C4-2B (cell line): ENCODE measurements around the gene USP2.

ENCODE experiments used
- ZFX ChIP-seq: fragments of 450-650 bp; IDR thresholded peaks from 2 replicates; pipeline ENCODE4 v1.6.1; 2017
- TF ChIP-seq, protein P1 (sequence below): fragments of 450-650 bp; conservative IDR thresholded peaks from 2 replicates; pipeline ENCODE4 v1.5.1; 2017; ENCODE audit warnings: mild to moderate bottlenecking

DNA sequence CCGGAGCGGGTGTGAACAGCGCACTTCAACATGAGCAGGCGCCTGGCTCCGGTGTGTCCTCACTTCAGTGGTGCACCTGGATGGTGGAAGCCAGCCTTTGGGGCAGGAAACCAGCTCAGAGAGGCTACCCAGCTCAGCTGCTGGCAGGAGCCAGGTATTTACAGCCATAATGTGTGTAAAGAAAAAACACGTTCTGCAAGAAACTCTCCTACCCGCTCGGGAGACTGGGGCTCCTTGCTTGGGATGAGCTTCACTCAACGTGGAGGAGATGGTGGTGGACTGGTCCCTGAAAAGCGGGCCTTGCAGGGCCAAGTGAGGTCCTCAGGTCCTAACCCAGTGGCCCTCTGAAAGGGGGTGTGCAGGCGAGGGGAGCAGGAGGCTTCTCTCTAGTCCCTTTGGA, 72.1 kb downstream of the USP2 start:
- TF ChIP-seq, protein P1, sequence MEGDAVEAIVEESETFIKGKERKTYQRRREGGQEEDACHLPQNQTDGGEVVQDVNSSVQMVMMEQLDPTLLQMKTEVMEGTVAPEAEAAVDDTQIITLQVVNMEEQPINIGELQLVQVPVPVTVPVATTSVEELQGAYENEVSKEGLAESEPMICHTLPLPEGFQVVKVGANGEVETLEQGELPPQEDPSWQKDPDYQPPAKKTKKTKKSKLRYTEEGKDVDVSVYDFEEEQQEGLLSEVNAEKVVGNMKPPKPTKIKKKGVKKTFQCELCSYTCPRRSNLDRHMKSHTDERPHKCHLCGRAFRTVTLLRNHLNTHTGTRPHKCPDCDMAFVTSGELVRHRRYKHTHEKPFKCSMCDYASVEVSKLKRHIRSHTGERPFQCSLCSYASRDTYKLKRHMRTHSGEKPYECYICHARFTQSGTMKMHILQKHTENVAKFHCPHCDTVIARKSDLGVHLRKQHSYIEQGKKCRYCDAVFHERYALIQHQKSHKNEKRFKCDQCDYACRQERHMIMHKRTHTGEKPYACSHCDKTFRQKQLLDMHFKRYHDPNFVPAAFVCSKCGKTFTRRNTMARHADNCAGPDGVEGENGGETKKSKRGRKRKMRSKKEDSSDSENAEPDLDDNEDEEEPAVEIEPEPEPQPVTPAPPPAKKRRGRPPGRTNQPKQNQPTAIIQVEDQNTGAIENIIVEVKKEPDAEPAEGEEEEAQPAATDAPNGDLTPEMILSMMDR: no peak
- no peak for TF ChIP-seq ZFX
